D721Med (cell line): Measurements from ENCODE around the gene EEF1AKMT4.
A peak's percentile ranks its signal among the peaks of the same experiment; 100 is the strongest.

ENCODE experiments used
- DNase-seq: peaks from one replicate; pipeline ENCODE4 v3.0.0; 2011; ENCODE audit warnings: low spot score; ENCODE audit not compliant: insufficient read length
- FAIRE-seq: peaks from 2 replicates; lab custom pipeline; 2011; peaks lifted over from hg19 to GRCh38; lab: Jason Lieb, UNC
- CTCF ChIP-seq: IDR thresholded peaks from 2 replicates; pipeline ENCODE4 v1.5.1; 2012; ENCODE audit warnings: mild to moderate bottlenecking, control low read depth; ENCODE audit not compliant: insufficient read depth; ENCODE audit errors: missing control alignments

Gene EEF1AKMT4

DNA sequence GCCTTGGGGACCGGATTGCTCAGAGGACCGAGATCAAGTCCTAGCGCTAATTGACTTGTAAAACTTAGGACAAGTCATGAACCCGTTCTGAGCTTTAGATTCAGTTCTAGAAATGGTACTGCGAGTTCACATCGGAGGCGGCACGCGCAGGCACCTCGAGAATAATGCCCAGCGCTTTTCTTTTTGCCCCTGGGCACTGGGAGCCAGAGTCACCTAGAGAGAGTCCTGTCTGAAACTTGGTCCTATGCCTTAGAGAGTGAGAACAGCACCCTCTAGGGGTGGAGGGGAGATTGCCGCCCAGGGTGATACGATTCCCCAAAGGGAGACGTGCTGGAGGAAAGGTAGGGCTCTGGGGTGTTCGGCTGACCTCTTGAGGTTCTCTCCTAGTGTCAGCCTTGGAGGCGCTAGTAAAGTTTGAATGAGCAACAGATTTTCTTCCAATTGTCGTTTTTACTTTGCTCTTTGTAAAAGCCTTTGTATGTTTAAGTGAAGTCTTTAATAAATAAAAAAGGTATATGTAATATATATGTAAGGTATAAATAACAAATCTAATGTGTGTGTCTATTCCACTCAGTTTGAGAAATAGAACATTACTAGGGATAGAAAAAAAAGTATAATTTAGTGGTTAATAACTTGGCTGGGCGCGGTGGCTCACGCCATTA, 826 bp downstream of the EEF1AKMT4 start:
- TF ChIP-seq CTCF, result peak; percentile 90
- peak; percentile 76 for DNase-seq
- FAIRE-seq, result peak; percentile 32

DNA sequence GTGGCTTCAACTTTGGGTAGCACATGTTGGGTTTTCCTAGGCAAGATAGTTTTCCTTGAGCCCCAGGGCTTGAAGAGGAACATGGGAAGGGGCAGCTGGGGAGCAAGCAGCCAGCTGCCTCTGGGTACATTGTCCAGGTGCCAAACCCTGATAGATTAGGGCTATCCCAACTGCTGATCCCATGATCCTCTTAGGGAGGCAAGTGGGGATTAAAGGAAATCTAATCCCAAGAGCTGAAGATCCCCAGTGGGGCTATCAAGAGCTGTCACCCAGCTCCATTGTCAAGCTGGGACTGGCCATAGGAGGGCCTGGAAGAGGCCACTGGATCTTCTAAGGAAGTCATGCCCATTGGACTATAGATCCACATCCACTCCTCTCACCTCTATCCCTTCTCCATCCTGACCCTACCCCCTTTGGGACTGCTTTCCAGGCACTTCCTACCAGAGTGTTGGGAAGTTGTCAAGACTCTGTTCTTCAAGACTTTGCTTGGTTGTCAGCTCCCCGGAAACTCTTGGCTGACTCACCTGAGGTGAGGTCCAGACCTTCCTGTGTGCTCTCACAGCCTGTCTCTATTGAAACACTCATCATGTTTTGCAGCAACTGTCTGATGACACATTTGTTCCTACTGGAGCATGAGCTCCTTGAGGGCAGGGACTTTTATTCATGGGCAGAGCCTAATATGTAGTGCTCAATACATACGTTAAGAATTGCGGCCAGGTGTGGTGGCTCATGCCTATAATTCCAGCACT, 6.0 kb downstream of the EEF1AKMT4 start:
- FAIRE-seq (peak; percentile 95), DNase-seq (peak; percentile 96)
- no peak for TF ChIP-seq CTCF

DNA sequence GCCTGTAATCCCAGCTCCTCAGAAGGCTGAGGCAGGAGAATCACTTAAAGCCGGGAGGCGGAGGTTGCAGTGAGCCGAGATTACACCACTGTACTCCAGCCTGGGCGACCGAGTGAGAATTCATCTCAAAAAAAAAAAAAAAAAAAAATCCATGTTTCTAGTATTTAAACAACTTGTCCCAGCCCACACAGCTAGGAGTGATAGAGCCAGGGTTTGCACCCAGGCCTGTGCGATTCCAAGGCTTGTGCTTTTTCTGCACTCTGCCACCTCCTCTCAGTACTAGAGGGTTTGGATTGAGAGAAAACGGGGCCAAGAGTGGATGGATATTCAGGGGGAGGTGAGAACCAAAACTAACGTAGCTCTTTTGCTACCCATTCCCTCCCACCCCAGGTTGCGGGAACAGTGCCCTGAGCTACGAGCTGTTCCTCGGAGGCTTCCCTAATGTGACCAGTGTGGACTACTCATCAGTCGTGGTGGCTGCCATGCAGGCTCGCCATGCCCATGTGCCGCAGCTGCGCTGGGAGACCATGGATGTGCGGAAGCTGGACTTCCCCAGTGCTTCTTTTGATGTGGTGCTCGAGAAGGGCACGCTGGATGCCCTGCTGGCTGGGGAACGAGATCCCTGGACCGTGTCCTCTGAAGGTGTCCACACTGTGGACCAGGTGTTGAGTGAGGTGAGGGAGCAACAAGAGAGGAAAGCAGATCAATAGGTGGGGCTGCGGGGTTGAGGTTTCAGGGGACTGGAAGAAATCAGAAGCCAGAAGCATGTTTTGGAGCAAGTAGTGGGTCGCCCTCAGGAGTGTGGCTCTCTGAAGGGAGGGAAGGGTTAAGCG, 7.8 kb downstream of the EEF1AKMT4 start:
- no peak for TF ChIP-seq CTCF
- no peak for FAIRE-seq
- DNase-seq, result no peak

DNA sequence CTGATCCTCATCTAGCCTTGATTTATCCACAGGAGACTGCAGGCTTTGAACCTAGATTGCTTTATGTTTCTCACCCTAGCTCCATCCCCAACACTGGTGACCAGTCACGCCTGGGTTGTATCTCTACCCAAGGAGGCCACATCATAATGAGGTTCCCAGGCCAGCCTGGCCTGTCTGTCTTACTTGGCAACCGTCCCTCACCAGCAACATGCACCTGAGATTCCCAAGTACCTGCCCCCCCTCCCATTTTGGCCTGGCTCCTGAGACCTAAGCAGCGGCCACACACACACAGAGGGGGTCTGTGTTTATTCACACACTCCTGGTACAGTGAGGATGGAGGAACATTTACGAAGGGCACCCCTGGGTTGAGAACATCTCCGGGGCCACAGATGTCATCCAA, 9.5 kb downstream of the EEF1AKMT4 start:
- DNase-seq (no peak), FAIRE-seq (no peak)
- TF ChIP-seq CTCF, result no peak

- TF ChIP-seq CTCF, result no peak
- DNase-seq (no peak), FAIRE-seq (no peak)
These were observed 10.0 kb downstream of the EEF1AKMT4 start for GRCh38 chr3:184259396-184259877.

DNA sequence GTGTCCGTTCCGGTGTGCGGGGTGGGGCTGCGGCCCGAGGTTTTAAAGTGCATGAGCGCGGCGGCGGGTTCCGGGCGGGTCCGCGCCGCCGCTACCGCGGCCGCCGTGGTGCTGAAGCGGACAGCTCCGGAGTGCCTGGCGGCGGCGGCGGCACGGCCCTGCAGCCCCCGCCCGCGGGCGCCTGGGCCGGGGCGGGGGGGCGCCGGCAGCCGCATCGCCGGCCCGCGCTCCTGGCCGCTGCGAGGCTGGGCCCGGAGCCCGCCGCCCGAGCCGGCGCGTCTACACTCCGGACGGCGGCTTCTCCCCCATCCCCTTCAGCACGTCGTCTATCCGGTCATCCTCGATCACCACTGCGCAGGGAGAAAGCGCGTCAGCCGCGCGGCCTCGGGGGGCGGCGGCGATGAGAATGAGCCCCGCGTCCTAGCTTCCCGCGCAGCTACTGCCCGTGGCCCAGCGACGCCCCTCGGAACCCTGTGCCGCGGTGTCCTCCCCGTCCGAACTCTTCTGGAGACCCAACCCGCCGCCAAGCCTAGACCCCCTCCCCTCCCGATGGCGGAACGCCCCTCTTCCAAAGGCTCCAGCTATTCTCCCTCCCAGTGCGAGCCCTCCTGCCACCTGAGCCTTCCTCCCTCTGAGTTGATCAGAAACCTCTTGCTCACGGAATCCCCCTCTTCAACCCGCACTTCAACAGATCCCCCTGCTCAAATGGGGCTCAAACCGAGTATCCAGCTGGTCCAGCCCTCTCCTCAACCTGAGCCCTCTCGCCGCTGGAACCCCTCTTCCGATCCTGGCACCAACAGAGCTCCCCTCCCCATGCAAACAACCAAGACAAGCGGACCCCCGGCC, 10.6 kb downstream of the EEF1AKMT4 start:
- no peak for TF ChIP-seq CTCF
- no peak for DNase-seq
- FAIRE-seq, result no peak
